Stimulated activated CD8-positive, alpha-beta memory T cell treated with anti-CD3 and anti-CD28 coated beads, Interleukin-7, amount 100 ng/mL, for 1 hour (primary cell): ENCODE data around the gene RPS6KA4.
"Not testable (repeated sequence)": the region's sequence is repeated elsewhere in the genome, so short reads cannot be mapped to it uniquely, and the experiment has no call there.

Source experiments
- DNase-seq, 2 donors: peaks; one replicate each; pipeline ENCODE4 v3.0.0-alpha.2; 2020; ENCODE audit warnings: low read depth in 2 of 2

The RPS6KA4 gene

DNA sequence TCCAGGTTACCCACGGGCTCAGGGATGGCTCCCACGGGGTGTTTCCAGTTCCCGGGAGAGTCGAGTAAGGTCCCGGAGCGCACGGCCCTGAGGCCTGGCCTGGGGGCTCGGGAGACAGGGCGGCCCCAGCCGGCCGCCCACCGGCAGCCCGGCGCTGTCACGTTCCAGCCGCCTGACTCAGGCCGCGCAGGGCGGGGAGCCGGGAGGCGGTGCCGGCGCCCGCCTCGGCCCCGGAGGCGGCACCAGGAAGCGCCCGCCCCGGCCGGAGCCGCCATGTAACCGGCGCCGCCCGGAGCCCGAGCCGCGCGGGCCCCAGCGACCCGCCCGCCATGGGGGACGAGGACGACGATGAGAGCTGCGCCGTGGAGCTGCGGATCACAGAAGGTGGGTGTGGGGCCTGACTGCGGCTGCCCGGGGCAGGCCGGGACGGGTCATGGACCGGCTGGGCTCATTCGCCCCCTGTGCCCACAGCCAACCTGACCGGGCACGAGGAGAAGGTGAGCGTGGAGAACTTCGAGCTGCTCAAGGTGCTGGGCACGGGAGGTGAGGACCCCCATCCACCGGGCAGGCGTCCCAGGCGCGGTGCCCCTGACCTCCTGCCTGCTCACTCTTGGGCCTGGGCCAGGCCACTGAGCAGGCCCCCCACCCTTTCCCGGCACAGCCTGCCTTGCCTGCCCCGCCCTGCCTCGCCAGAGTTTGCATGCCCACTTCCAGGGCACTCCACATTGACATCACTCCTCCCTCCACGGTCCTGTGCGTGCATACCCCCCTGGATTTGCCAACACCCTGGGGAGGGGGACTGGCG lies at the start of gene RPS6KA4:
TSS of gene RPS6KA4 (plus strand) at position 256 of the 805 bp plus-strand sequence. CDS start at position 330, 74 bp downstream.
- DNase-seq, result no peak

DNA sequence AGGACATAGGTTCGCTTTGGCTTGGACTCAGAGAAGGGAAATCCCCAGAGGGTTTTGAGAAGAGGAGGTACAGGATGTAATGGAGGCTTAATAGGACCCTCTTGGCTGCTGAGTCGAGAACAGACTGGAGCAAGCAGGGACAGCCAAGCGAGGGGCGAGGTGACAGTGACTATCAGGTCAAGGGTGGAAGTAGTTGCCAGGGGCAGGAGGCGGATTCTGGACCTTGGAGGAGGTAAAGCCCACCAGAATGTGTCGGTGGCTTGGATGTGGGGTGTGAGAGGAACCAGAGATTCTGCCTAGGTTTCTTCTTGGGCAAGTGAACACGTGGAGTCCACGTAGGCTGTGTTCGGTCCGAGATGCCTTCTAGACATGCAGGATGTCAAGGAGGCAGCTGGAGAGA lies 46.0 kb upstream of the RPS6KA4 start:
- no peak for DNase-seq

DNA sequence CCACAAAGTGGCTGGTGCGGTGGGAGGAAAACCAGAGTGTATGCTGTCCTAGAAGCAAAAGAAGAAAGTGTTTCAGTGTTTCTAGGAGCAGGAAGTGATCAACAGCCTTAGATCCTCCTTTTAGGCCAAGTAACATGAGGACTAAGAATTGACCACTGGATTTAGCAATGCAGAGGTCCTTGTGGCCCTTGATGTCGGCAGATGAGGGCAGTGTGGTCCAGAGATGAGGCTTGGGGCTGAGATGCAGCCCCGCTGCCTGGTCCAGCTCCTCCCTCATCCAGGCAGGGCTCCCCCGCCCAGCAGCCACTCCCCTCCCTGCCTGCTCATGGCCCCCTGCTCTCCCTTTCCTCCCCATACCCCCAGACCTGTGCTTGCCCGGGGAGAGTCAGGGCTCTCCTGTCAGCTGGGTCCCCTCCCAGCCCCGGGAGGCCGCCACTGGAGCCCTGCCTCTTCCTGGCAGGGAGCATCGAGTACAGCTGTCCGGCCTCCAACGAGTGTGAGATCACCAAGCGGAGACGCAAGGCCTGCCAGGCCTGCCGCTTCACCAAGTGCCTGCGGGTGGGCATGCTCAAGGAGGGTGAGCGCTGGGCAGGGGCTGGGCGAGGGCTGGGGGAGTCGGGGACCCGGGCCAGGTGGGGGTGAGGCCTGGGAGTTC lies 45.3 kb upstream of the RPS6KA4 start:
- DNase-seq, result no peak

DNA sequence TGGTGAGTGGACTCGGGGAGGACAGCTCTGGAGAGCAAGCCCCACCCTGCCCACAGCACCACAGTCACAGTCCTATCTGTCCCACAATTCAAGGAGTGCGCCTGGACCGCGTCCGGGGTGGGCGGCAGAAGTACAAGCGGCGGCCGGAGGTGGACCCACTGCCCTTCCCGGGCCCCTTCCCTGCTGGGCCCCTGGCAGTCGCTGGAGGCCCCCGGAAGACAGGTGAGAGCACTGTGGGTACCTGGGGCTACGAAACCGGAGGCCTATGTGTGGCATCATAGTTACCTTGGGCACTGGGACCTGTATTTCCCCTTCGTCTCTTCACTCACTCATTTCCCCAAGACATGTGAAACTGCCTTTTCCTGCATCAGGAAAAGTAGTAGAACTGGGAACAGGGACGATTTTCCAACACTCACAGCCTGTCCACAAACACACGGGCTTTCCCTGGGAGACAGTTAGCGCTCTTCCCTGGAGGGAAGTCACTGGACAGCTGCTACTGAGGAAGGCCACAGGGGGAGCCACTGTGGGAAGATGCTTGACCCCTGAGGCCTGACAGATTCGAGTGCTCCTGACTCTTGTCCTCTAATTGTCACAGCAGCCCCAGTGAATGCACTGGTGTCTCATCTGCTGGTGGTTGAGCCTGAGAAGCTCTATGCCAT lies 44.7 kb upstream of the RPS6KA4 start:
- DNase-seq, result no peak

DNA sequence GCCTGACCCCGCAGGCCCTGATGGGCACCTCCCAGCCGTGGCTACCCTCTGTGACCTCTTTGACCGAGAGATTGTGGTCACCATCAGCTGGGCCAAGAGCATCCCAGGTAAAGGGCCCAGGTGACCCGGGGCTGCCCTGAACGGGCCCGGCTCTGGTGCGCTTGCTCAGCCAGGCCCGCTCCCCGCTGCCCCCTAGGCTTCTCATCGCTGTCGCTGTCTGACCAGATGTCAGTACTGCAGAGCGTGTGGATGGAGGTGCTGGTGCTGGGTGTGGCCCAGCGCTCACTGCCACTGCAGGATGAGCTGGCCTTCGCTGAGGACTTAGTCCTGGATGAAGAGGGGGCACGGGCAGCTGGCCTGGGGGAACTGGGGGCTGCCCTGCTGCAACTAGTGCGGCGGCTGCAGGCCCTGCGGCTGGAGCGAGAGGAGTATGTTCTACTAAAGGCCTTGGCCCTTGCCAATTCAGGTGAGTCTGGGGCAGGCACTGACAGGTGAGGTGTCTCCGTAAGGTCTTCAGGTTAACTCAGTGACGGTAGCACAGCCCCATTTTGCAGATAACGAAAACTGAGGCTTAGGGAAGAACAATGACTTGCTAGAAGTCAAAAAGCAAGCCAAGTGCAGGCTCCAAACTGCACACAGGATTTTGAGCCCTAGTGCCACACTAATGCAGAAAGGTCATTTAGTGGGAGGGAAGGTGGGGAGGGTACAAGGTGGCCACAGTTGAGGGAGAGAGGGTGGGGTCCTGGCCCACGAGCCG lies 44.0 kb upstream of the RPS6KA4 start:
- DNase-seq, result no peak

DNA sequence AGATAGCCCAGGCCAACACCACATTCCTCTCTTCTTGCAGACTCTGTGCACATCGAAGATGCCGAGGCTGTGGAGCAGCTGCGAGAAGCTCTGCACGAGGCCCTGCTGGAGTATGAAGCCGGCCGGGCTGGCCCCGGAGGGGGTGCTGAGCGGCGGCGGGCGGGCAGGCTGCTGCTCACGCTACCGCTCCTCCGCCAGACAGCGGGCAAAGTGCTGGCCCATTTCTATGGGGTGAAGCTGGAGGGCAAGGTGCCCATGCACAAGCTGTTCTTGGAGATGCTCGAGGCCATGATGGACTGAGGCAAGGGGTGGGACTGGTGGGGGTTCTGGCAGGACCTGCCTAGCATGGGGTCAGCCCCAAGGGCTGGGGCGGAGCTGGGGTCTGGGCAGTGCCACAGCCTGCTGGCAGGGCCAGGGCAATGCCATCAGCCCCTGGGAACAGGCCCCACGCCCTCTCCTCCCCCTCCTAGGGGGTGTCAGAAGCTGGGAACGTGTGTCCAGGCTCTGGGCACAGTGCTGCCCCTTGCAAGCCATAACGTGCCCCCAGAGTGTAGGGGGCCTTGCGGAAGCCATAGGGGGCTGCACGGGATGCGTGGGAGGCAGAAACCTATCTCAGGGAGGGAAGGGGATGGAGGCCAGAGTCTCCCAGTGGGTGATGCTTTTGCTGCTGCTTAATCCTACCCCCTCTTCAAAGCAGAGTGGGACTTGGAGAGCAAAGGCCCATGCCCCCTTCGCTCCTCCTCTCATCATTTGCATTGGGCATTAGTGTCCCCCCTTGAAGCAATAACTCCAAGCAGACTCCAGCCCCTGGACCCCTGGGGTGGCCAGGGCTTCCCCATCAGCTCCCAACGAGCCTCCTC lies 43.1 kb upstream of the RPS6KA4 start:
- DNase-seq, result not testable (repeated sequence)

DNA sequence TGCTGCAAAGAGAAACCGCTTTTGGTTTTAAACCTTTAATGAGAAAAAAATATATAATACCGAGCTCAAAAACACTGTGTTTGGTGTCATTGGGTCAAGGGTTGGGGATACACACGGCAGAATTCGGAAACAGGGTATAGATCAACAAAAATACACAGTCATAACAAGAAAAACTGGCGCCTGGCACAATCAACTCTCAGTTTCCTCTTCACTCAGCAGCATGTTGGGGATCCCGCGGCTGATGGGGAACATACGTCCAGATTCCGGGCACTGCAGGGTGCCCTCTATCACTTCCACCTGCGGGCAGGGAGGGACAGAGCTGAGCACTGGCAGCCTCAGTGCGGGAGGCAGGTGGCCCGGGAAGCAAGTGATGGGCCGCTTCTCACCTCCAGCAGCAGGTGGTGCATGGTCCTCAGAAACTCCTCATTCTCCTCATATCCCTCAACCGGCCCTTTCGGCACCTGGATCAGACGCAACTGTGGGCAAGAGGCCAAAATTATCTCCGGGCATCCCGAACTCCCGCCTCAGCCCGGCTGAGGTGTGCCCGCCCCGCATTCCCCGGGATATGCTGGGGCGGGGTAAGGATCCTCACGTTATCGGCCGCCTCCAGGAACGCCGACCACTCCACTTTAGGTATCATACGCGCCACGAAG lies 42.2 kb upstream of the RPS6KA4 start:
- DNase-seq, result no peak

DNA sequence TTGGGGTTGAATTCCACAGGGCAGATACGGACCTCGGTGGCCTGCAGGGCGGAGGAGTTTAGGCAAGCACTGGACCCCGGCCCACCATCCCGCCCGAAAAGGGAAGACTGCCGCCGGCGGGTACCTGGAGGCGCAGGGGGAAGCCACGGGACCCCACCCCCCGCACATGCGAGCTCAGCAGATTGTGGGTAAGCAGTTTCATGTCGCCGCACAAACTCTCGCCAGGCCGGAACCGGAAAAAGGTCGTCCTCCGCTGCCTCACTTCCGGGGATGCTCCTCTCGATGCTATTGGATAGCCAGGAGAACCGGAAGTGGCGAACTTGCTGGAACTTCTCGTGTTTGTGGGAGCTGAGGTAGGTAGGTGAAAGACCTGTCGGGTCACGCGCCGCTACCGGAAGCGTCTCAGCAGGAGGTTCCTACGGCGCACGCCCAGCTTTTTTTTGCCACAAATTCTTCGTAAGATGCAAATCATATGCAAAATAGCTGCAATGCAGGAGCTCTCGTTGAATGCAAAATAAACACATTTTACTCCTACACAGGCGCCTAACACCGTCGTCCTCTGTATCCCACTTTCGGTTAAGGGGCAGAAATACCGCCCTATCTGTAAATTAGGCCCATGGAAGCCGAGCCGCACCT lies 41.5 kb upstream of the RPS6KA4 start, which contains the start of gene TRMT112:
TSS of gene TRMT112 (minus strand) at position 235 of the 636 bp plus-strand sequence. CDS start at position 202, 33 bp downstream.
- DNase-seq, result peak; percentile 86 to 91

DNA sequence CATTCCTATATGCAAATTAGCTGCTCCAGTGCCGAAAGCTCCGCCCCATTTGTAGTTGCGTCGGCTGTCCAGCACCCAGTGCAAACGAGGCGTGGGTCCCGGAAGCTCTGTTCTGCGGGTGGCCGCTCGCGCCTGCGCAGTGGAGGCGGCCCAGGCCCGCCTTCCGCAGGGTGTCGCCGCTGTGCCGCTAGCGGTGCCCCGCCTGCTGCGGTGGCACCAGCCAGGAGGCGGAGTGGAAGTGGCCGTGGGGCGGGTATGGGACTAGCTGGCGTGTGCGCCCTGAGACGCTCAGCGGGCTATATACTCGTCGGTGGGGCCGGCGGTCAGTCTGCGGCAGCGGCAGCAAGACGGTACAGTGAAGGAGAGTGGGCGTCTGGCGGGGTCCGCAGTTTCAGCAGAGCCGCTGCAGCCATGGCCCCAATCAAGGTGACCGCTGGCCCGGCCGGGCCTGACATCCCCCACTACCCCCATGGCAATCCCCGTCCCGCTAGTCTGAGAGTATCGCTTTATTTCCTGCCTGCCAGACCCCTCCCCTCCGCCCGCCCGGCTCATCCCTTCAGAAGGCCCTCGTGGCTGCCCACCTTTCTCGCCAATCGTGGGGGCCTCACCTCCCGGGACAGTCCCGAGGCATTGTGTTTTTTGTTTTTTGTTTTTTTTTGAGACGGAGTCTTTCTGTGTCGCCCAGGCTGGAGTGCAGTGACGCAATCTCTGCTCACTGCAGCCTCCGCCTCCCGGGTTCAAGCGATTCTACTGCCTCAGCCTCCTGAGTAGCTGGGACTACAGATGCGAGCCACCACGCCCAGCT lies 40.8 kb upstream of the RPS6KA4 start, which contains the start of gene PRDX5:
TSS of gene PRDX5 (plus strand) at position 161 of the 805 bp plus-strand sequence. CDS start at position 256, 95 bp downstream.
- DNase-seq, result peak; percentile 78 to 82

DNA sequence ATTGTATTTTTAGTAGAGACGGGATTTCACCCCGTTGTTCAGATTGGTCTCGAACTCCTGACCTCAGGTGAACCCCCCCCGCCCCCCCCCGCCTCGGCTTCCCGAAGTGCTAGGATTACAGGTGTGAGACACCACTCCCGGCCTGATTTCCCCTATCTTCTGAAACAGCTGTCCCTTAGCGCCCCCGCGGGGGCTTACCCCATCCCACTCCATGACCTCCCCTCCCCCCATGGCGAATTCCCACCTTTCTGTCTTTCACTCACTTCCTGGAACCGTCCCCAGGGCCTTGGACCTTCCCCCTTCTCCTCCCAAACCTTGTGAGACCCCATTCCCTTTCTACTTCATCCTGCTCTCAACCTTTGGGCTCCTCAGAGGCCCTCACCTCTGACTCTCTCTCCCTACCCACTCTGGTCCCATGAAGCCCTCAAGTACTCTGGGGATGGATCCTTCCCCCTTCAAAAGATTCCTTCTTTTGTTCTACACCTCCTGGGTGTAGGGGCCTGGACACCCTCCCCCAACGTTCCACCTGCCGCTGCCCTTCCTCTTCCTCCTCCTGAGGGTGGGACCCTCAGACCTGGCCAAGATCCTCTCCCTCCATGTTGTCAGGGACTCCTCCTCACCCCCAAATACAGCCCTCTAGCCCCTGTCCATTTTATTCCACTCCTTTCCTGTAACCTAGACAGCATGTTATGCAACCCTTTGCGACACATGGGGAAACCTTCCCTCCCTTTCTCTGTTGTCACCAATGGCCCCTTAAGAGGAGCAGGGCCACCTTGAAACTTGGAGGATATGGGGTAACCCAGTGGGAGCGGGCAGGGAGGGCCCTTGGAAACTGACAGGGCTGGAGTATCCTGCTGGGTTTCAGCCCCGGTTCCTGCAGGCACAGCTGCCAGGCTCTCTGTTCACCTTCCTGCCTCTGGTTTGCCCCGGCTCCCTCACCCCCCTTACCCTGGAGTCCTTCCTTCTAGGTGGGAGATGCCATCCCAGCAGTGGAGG lies 39.9 kb upstream of the RPS6KA4 start:
- DNase-seq, result no peak

DNA sequence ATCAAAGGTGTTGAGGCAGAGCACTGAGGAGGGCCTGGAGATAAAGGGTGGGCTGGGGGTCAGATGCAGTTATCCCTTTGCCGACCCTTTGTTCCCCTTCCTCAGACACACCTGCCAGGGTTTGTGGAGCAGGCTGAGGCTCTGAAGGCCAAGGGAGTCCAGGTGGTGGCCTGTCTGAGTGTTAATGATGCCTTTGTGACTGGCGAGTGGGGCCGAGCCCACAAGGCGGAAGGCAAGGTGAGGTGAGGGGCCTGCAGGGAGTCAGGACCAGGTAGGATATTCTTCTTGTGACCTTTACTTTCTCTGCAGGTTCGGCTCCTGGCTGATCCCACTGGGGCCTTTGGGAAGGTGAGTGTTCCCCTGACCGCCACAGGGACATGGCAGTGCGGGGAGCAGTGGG lies 38.4 kb upstream of the RPS6KA4 start:
- no peak for DNase-seq

DNA sequence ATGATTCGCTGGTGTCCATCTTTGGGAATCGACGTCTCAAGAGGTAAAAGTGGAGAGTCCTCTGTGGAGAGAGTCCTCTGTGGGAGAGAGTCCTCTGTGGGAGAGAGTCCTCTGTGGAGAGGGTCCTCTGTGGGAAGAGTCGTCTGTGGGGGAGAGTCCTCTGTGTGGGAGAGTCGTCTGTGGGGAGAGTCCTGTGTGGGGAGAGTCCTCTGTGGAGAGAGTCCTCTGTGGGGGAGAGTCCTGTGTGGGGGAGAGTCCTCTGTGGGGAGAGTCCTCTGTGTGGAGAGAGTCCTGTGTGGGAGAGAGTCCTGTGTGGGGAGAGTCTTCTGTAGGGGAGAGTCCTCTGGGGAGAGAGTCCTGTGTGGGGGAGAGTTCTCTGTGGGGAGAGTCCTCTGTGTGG lies 37.9 kb upstream of the RPS6KA4 start:
- DNase-seq, result no peak

DNA sequence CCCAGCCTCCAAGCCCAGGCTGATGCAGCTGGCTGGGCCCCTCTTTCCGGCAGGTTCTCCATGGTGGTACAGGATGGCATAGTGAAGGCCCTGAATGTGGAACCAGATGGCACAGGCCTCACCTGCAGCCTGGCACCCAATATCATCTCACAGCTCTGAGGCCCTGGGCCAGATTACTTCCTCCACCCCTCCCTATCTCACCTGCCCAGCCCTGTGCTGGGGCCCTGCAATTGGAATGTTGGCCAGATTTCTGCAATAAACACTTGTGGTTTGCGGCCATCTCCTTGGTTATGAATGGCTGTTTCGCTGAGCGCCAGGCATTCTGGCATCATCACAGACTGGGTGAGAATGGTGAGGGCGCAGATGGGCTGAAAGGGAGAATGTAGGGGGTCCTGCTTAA lies 37.4 kb upstream of the RPS6KA4 start:
- no peak for DNase-seq

DNA sequence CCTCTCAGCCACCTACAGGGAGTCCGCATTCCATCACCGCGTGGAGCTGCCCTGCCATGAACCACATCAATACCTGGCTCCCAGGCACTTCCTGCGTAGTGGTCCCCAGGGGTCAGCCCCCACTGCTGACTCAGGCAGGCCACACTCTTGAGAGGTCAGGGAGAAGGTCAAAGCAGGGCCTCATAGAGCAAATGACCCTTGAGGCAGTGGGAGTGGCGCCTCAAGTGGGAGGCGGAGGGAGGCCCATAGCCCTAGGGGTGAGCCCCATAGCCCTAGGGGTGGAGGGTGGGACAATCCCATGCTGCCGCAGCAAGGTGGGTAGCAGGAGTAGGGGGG lies 36.1 kb upstream of the RPS6KA4 start:
- DNase-seq, result no peak

DNA sequence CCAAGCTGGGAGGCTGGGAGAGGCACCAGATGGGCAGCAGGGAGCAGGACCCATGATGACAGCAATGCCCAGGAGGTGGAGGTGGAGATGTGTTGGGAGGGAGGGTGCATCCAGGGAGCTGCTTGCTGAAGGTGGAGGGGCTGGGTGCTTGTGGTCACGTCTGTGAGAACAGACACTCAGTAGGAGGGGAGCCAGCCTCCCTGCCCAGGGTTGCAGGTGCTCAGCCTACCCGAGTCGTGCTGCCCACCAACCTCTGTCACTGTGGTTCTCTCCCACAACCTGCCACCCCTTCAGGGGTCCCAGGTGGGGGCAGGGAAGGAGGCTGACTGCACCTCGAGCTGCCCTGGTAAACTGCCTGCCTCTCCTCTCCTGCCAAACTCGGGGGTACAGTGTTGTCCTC lies 35.6 kb upstream of the RPS6KA4 start:
- no peak for DNase-seq

DNA sequence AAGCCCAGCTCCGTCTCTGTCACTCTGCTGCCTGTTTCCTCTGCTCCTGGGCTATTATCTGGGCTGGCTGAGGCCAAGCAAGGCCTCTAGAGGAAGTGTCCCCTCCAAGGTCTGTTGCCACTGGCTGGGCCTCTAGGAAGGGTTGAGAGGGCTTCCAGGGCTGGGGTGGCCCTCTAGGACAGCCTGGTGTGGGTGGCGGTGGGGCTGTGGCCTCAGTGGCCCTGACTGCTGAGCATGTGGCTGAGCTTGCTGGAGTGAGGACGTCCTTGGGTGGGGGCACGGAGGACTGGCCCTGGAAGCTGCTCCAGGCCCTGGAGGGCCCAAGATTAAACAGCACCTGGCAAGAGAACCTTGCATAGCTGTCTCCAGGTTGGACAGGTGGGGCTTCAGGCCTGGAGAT lies 35.0 kb upstream of the RPS6KA4 start:
- DNase-seq, result not testable (repeated sequence)

DNA sequence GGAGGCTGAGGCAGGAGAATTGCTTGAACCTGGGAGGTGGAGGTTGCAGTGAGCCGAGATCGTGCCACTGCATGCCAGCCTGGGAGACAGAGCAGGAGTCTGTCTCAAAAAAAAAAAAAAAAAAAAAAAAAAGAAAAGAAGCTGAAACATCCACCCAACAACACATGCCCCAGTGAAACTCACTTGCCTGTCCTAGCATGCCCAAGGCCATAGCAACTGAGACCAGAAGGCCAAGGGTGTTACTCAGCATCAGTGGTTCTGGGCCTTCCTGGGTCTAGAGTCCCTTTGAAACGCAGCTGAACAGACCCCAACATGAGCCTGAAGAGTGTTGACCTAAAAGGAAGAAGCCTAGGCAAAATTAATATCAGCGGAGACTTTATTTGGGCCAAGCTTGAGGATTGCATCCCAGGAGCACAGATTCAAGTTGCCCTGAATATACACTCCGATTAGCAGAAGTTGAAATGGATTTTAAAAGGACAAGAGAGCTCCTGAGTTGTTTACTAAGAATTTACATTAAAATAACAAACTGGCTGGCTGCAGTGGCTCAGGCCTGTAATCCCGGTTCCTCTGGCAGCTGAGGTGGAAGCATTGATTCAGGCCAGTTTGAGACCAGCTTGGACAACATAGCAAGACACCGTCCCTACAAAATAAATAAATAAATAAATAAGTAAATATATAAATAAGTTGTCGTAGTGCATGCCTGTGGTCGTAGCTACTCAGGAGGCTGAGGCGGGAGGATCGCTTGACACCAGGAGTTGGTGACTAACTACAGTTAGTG lies 34.1 kb upstream of the RPS6KA4 start:
- DNase-seq, result no peak
